Measurements from ENCODE around the gene VSIG2. TPM values are rescaled to one million over a fixed set of nuclear protein-coding genes. Genes with fewer than 3 reads are reported as not detected.
A peak's percentile ranks its signal among the peaks of the same experiment; 100 is the strongest.
"Not testable (repeated sequence)": the region's sequence is repeated elsewhere in the genome, so short reads cannot be mapped to it uniquely, and the experiment has no call there.

The VSIG2 gene
- total and polyA plus RNA-seq, 2 donors (not counting 3 experiments of a cell fraction or from before 2014, with no cell fraction given) = 1.2 to 7.0 TPM

DNA sequence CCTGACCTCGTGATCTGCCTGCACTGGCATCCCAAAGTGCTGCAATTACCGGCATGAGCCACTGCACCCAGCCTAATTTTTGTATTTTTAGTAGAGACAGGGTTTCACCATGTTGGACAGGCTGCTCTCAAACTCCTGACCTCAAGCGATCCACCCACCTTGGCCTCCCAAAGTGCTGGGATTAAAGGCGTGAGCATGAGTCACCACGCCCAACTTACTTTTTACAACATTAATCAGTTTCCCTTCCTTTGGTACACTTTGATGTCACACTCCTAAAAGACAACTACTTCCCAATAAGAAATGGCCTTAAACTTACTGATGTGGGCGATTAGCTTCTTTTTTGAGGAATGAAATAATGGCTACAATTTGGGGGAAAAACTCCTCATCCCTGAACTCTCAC is 18.9 kb upstream of the VSIG2 start:
- H3K27me3 ChIP-seq (ENCODE audit: control insufficient read depth in 2 of 2, insufficient read depth in 2 of 2, low read length in 2 of 2); POLR2A ChIA-PET; dilution Hi-C loops (cut with MboI; ENCODE audit: extremely low pct_ligation_motif_present, low sequenced_read_pairs); H3K4me2 ChIP-seq (ENCODE audit: insufficient read depth, low read length); DNase-seq (ENCODE audit: low read depth, low spot score); H4K20me1 ChIP-seq (replicated peaks; ENCODE audit: control insufficient read depth, extremely low read depth, insufficient read depth, low read length); H2AFZ ChIP-seq (ENCODE audit: low read depth, low read length); H3K9ac ChIP-seq (replicated peaks; ENCODE audit: extremely low read depth, insufficient read depth, low read length); FAIRE-seq; H3K36me3 ChIP-seq (ENCODE audit: control insufficient read depth in 2 of 2, extremely low read depth in 1 of 2, insufficient read depth in 2 of 2, low read length in 2 of 2); H3K9me1 ChIP-seq (replicated peaks; ENCODE audit: control insufficient read depth, extremely low read depth, insufficient read depth, low read length); H3K9me3 ChIP-seq (replicated peaks; ENCODE audit: control insufficient read depth, insufficient read depth, low read length); BruUV-seq (replicated peaks); H3K4me3 ChIP-seq (replicated peaks in 1 of 3; ENCODE audit: insufficient read depth in 1 of 3, low read depth in 1 of 3, low read length in 3 of 3): not testable (repeated sequence)
- CTCF ChIA-PET = interaction anchor here (2.1 to 6.6 kb wide), 7 partner anchors 8 to 127 kb away, joined by 9 to 54 read pairs (median 25); no protein-coding TSS in a partner anchor
- intact Hi-C loops (cut with micrococcal nuclease) = loop anchor here (1.0 kb wide), 2 partner anchors 7 to 12 kb away; no protein-coding TSS in a partner anchor
- peak overlapping the region; percentile 86 for H3K27ac ChIP-seq (ENCODE audit: insufficient read depth, low read depth, low read length)
- peaks cover 34% of the 10 kb centered on the region for H3K4me1 ChIP-seq (ENCODE audit: control insufficient read depth, extremely low read depth, insufficient read depth, low read length)
- H3K79me2 ChIP-seq (ENCODE audit: control insufficient read depth, insufficient read depth, low read length) = peaks cover 13% of the 10 kb centered on the region

DNA sequence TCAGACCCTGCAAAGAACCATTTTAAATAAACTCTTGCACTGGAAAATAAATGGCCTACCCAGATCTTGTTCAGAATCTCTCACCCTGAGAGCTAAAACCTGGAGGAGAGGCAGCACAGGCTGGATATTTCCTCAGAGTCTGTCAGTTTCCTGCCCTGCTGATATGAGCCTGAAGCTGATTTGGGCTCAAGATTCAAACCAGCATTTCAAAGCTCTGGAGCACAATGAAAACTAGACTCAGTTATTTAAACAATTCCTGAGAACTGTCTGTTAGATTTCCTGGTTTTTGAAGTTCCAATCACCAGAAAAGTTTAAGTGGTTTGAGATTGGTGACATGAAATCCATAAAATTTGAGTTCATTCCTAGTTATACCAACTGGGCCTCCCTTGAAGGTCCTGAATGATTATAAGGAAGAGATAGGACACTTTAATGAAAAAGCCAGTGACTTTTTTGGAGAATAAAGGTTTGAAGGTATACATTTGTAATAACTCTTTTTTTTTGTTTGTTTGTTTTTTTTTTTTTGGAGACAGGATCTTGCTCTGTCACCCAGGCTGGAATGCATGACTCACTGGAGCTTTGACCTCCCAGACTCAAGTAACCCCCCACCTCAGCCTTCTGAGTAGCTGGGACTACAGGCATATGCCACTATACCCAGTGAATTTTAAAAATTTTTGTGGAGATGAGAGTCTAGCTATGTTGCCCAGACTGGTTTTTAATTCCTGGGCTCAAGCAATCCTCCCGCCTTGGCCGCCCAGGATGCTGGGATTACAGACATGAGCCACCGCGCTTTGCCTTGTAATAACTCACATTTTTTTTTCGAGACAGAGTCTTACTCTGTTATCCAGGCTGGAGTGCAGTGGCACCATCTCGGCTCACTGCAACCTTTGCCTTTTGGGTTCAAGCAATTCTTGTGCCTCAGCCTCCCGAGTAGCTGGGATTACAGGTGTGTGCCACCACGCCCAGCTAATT is 18.0 kb upstream of the VSIG2 start:
- Histone ChIP-seq H3K4me2 (ENCODE audit: insufficient read depth, low read length) (peak overlapping the region; percentile 74), H4K20me1 (replicated peaks; ENCODE audit: control insufficient read depth, extremely low read depth, insufficient read depth, low read length) (no peaks in the 10 kb centered on the region), H3K9me1 (replicated peaks; ENCODE audit: control insufficient read depth, extremely low read depth, insufficient read depth, low read length) (no peaks in the 10 kb centered on the region), H3K4me1 (ENCODE audit: control insufficient read depth, extremely low read depth, insufficient read depth, low read length) (peaks cover 34% of the 10 kb centered on the region), H3K36me3 (ENCODE audit: control insufficient read depth in 2 of 2, extremely low read depth in 1 of 2, insufficient read depth in 2 of 2, low read length in 2 of 2) (peaks cover 0 to 2% of the 10 kb centered on the region in 2 experiments), H3K4me3 (replicated peaks in 1 of 3; ENCODE audit: insufficient read depth in 1 of 3, low read depth in 1 of 3, low read length in 3 of 3) (no peak overlapping the region), H3K79me2 (ENCODE audit: control insufficient read depth, insufficient read depth, low read length) (peaks cover 5% of the 10 kb centered on the region), H3K9me3 (replicated peaks; ENCODE audit: control insufficient read depth, insufficient read depth, low read length) (no peaks in the 10 kb centered on the region), H3K27me3 (ENCODE audit: control insufficient read depth in 2 of 2, insufficient read depth in 2 of 2, low read length in 2 of 2) (no peaks in the 10 kb centered on the region), H3K27ac (ENCODE audit: insufficient read depth, low read depth, low read length) (peak overlapping the region; percentile 86), H3K9ac (replicated peaks; ENCODE audit: extremely low read depth, insufficient read depth, low read length) (peak overlapping the region; percentile 58), H2AFZ (ENCODE audit: low read depth, low read length) (no peak overlapping the region)
- FAIRE-seq = peak; percentile 87
- dilution Hi-C loops (cut with MboI; ENCODE audit: extremely low pct_ligation_motif_present, low sequenced_read_pairs) = no loop called here
- peak; percentile 72 for TF ChIP-seq POLR2AphosphoS5 (IDR thresholded peaks at IDR 0.05; ENCODE audit: insufficient read depth, low read depth, low read length)
- TF ChIP-seq MYC (IDR thresholded peaks at IDR 0.05; ENCODE audit: low read depth, low read length) = no peak
- peak; percentile 41 for TF ChIP-seq POLR2A (IDR thresholded peaks at IDR 0.05; ENCODE audit: low read depth, low read length)
- TF ChIP-seq, protein P1, sequence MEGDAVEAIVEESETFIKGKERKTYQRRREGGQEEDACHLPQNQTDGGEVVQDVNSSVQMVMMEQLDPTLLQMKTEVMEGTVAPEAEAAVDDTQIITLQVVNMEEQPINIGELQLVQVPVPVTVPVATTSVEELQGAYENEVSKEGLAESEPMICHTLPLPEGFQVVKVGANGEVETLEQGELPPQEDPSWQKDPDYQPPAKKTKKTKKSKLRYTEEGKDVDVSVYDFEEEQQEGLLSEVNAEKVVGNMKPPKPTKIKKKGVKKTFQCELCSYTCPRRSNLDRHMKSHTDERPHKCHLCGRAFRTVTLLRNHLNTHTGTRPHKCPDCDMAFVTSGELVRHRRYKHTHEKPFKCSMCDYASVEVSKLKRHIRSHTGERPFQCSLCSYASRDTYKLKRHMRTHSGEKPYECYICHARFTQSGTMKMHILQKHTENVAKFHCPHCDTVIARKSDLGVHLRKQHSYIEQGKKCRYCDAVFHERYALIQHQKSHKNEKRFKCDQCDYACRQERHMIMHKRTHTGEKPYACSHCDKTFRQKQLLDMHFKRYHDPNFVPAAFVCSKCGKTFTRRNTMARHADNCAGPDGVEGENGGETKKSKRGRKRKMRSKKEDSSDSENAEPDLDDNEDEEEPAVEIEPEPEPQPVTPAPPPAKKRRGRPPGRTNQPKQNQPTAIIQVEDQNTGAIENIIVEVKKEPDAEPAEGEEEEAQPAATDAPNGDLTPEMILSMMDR (IDR thresholded peaks at IDR 0.05; ENCODE audit: extremely low read depth in 1 of 2, insufficient read depth in 1 of 2, low read depth in 1 of 2, low read length in 2 of 2) = no peak
- TF ChIP-seq FOS (IDR thresholded peaks at IDR 0.05; ENCODE audit: borderline replicate concordance, insufficient read depth, low read length) = peak; percentile 87
- TF ChIP-seq, protein P2, sequence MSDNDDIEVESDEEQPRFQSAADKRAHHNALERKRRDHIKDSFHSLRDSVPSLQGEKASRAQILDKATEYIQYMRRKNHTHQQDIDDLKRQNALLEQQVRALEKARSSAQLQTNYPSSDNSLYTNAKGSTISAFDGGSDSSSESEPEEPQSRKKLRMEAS (IDR thresholded peaks at IDR 0.05; ENCODE audit: insufficient read depth, insufficient read length) = no peak
- peak; percentile 66 for TF ChIP-seq GATA2 (IDR thresholded peaks at IDR 0.05; ENCODE audit: insufficient read depth, insufficient read length, low read depth, low read length)
- TF ChIP-seq EZH2 (IDR thresholded peaks at IDR 0.05; ENCODE audit: borderline replicate concordance, low read depth, low read length, severe bottlenecking) = no peak
- peak; percentile 77 for TF ChIP-seq JUN (IDR thresholded peaks at IDR 0.05; ENCODE audit: borderline replicate concordance, insufficient read depth, insufficient read length, low read depth)
- TSS peak; percentile 55 for BruUV-seq (replicated peaks)
- POLR2A ChIA-PET = interaction anchor here (0.7 to 0.9 kb wide), 3 partner anchors 16 to 147 kb away, joined by 3 to 5 read pairs (median 3); partner anchors contain the start of gene TBRG1
- CTCF ChIA-PET = interaction anchor here (0.7 to 6.6 kb wide), 14 partner anchors 9 to 126 kb away, joined by 3 to 54 read pairs (median 10); partner anchors contain the start of gene MSANTD2
- DNase-seq (ENCODE audit: low read depth, low spot score) = peak; percentile 72
- intact Hi-C loops (cut with micrococcal nuclease) = loop anchor here (1.0 kb wide), 2 partner anchors 8 to 11 kb away; no protein-coding TSS in a partner anchor
